ENCODE measurements around the gene QRICH2. TPM values are rescaled to one million over a fixed set of nuclear protein-coding genes. Genes with fewer than 3 reads are reported as not detected.

Gene QRICH2
- total and polyA plus RNA-seq, 9 of the 15 experiments (the other 6 are each of a cell fraction or from before 2014, with no cell fraction given) = 0.03 to 1.6 (median 0.81) TPM

DNA sequence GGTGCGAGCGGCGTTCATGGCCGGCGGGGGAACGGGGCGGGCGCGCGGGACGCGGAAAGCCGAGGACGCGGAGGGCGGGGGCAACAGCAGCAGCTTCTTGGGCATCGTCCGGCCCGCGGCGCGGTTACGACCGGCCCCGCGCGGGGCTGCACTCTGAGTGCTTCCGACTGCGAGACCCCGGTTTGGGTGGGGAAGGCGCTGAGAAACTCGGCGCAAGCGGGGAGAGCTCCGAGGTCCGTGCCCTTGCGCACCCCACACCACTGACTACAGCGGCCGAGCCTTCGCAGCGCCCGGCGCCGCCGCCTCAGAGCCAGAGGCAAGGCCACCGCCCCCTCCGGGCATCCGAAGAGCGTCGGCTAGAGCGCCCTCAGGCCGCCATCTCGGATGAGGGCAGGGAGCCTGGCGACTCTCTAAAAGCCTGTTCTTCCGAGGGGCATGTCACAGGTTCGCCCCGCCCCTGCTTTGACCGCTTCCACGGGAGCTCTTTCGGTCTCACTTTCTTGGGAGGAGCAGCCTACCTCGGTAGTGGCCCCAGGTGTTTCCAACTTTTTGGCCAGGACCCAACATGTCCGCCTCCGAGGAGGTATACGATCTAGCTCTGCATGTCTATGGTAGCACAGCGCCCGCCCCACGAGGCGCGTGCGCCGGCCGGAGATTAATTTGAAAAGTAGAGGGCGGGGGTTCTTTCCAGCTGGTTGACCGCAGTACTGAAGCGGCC lies 45.7 kb upstream of the QRICH2 start, which contains the start of gene PRPSAP1 (continued):
- no peak for TF ChIP-seq STAT5B (CRISPR knock-in tag; IDR thresholded peaks at IDR 0.05)

DNA sequence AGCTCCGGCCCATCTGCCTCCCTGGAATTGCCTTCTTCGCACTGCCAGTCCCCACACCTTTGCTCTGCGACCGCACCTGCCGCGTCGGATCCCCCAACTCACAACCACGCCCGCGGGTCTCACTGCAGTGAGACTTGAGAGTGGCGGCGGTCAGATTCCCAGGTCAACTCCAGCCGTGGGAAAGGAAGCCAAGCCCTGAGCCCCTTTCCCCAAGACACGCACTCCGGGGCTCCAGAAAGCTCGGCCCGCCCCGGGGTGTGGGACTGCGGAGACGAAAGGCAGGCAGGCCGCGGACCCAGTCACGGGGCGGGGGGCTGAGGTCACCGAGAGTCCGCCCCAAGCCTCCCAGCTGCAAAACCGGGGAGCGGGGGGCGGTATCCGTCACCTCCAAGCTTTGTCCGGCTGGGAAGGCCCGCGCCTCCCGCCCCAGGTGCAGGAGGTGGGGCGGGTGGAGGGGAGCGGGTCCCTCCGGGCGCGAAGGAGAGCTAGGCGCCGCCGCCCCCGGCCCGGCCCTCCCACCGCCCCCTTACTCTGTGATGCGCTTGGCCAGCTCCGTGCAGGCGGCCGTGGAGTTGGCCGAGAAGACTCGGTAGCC lies 45.0 kb upstream of the QRICH2 start:
- H4K20me1 ChIP-seq (replicated peaks; ENCODE audit: control insufficient read depth, insufficient read depth, low read length) = no peaks in the 10 kb centered on the region
- peak overlapping the region; percentile 89 for H3K4me3 ChIP-seq
- H3K9ac ChIP-seq (ENCODE audit: insufficient read depth in 1 of 2, low read depth in 2 of 2, low read length in 2 of 2) = peak overlapping the region; percentile 95 to 98
- ChIA-PET CTCF (ENCODE audit: low intra/inter-chr PET ratio) (no interaction called here), POLR2A (interaction anchor here (0.5 to 2.8 kb wide), 20 partner anchors 7 to 1101 kb away, joined by 3 to 17 read pairs (median 4); partner anchors contain the start of gene SPHK1)
- H3K4me1 ChIP-seq (replicated peaks in 1 of 2; ENCODE audit: control insufficient read depth in 2 of 2, insufficient read depth in 2 of 2, low read length in 2 of 2) = peaks cover 18 to 39% of the 10 kb centered on the region in 2 experiments; a peak in 4 of 5 replicates
- peaks cover 3% of the 10 kb centered on the region; the same call in 1 of the 3 replicates for H3K36me3 ChIP-seq (ENCODE audit: control insufficient read depth, insufficient read depth, low read length)
- BruUV-seq (replicated peaks) = no TSS peak
- under 1% methylated on average over 16 of the region's 51 CpGs for WGBS (ENCODE audit: insufficient coverage, low coverage, missing lambda C conversion rate)
- H3K27me3 ChIP-seq (ENCODE audit: control insufficient read depth in 2 of 2, insufficient read depth in 2 of 2, low read length in 2 of 2) = no peaks in the 10 kb centered on the region
- H3K79me2 ChIP-seq (ENCODE audit: control insufficient read depth, insufficient read depth, low read length) = peaks cover 22% of the 10 kb centered on the region
- H3K9me1 ChIP-seq (ENCODE audit: control insufficient read depth, insufficient read depth, low read length) = no peaks in the 10 kb centered on the region
- H3K27ac ChIP-seq (ENCODE audit: extremely low read depth, low read depth, low read length) = peak overlapping the region; percentile 100
- peak; percentile 50 for ATAC-seq
- intact Hi-C loops (cut with micrococcal nuclease) = no loop called here
- peak overlapping the region; percentile 90 for H3K4me2 ChIP-seq (ENCODE audit: insufficient read depth, low read length)
- H2AFZ ChIP-seq (ENCODE audit: low read depth, low read length) = peak overlapping the region; percentile 100
- no peak for FAIRE-seq
- peak in 3 of 4 experiments; percentile 56 to 80 (median 79) for DNase-seq (ENCODE audit: extremely low read depth in 1 of 4, low spot score in 3 of 4)
- in situ Hi-C loops (cut with MboI) = no loop called here
- no peaks in the 10 kb centered on the region; the same call in 1 of the 2 replicates for H3K9me3 ChIP-seq (replicated peaks; ENCODE audit: control insufficient read depth, insufficient read depth, low read depth, low read length)
- TF ChIP-seq RFX5 (IDR thresholded peaks at IDR 0.05; ENCODE audit: low read depth, low read length) = no peak
- no peak for TF ChIP-seq NBN (IDR thresholded peaks at IDR 0.05; ENCODE audit: low read depth)
- no peak for TF ChIP-seq PYGO2 (tag; IDR thresholded peaks at IDR 0.05)
- peak; percentile 58; the same call in 1 of the 2 replicates for TF ChIP-seq CBFB (CRISPR knock-in tag; IDR thresholded peaks at IDR 0.05)
- TF ChIP-seq FOXJ2 (tag; IDR thresholded peaks at IDR 0.05) = no peak
- TF ChIP-seq ARID1B (IDR thresholded peaks at IDR 0.05) = no peak
- TF ChIP-seq, protein P1, sequence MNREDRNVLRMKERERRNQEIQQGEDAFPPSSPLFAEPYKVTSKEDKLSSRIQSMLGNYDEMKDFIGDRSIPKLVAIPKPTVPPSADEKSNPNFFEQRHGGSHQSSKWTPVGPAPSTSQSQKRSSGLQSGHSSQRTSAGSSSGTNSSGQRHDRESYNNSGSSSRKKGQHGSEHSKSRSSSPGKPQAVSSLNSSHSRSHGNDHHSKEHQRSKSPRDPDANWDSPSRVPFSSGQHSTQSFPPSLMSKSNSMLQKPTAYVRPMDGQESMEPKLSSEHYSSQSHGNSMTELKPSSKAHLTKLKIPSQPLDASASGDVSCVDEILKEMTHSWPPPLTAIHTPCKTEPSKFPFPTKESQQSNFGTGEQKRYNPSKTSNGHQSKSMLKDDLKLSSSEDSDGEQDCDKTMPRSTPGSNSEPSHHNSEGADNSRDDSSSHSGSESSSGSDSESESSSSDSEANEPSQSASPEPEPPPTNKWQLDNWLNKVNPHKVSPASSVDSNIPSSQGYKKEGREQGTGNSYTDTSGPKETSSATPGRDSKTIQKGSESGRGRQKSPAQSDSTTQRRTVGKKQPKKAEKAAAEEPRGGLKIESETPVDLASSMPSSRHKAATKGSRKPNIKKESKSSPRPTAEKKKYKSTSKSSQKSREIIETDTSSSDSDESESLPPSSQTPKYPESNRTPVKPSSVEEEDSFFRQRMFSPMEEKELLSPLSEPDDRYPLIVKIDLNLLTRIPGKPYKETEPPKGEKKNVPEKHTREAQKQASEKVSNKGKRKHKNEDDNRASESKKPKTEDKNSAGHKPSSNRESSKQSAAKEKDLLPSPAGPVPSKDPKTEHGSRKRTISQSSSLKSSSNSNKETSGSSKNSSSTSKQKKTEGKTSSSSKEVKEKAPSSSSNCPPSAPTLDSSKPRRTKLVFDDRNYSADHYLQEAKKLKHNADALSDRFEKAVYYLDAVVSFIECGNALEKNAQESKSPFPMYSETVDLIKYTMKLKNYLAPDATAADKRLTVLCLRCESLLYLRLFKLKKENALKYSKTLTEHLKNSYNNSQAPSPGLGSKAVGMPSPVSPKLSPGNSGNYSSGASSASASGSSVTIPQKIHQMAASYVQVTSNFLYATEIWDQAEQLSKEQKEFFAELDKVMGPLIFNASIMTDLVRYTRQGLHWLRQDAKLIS (CRISPR knock-in tag; IDR thresholded peaks at IDR 0.05) = no peak
- no peak for TF ChIP-seq ZNF717 (CRISPR knock-in tag; IDR thresholded peaks at IDR 0.05)
- TF ChIP-seq HLTF (IDR thresholded peaks at IDR 0.05) = no peak
- TF ChIP-seq, protein P2, sequence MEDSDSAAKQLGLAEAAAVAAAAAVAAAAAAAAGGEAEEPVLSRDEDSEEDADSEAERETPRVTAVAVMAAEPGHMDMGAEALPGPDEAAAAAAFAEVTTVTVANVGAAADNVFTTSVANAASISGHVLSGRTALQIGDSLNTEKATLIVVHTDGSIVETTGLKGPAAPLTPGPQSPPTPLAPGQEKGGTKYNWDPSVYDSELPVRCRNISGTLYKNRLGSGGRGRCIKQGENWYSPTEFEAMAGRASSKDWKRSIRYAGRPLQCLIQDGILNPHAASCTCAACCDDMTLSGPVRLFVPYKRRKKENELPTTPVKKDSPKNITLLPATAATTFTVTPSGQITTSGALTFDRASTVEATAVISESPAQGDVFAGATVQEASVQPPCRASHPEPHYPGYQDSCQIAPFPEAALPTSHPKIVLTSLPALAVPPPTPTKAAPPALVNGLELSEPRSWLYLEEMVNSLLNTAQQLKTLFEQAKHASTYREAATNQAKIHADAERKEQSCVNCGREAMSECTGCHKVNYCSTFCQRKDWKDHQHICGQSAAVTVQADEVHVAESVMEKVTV (CRISPR knock-in tag; IDR thresholded peaks at IDR 0.05) = no peak
- TF ChIP-seq ZFPM2 (CRISPR knock-in tag; IDR thresholded peaks at IDR 0.05) = no peak
- no peak for TF ChIP-seq MCM3 (IDR thresholded peaks at IDR 0.05)
- TF ChIP-seq BACH1 (tag; IDR thresholded peaks at IDR 0.05) = no peak
- TF ChIP-seq ZNF354B (CRISPR knock-in tag; IDR thresholded peaks at IDR 0.05) = no peak
- TF ChIP-seq RAD21 (CRISPR knock-in tag; conservative IDR thresholded peaks at IDR 0.05 in 1 of 2, IDR thresholded peaks at IDR 0.05 in 1 of 2) = no peak

All from K562 (cell line).